ENCODE results near the gene SATB1.

SATB1 gene

GRCh38 chr3:18405141-18405540 is 20.0 kb downstream of the SATB1 start:
- no peak for ATAC-seq
- no peak for TF ChIP-seq ZNF8 (CRISPR knock-in tag; IDR thresholded peaks at IDR 0.05)
- no peak for TF ChIP-seq TSHZ2 (CRISPR knock-in tag; IDR thresholded peaks at IDR 0.05)
- no peak for TF ChIP-seq BACH2 (CRISPR knock-in tag; IDR thresholded peaks at IDR 0.05; ENCODE audit: borderline replicate concordance)

GRCh38 chr3:18403061-18403460 is 22.1 kb downstream of the SATB1 start:
- no peak for ATAC-seq
- TF ChIP-seq OSR1 (CRISPR knock-in tag; IDR thresholded peaks at IDR 0.05) (no peak), SNAI2 (CRISPR knock-in tag; IDR thresholded peaks at IDR 0.05) (no peak), TSHZ2 (CRISPR knock-in tag; IDR thresholded peaks at IDR 0.05) (no peak)

- no peak for TF ChIP-seq TOX (CRISPR knock-in tag; IDR thresholded peaks at IDR 0.05; ENCODE audit: borderline replicate concordance)
- TF ChIP-seq CSDC2 (CRISPR knock-in tag; IDR thresholded peaks at IDR 0.05) = no peak
- ATAC-seq = no peak
Measured at GRCh38 chr3:18402239-18402799, 22.8 kb downstream of the SATB1 start.

GRCh38 chr3:18401300-18401961 is 23.7 kb downstream of the SATB1 start:
- ATAC-seq = no peak
- TF ChIP-seq ZFP3 (CRISPR knock-in tag; IDR thresholded peaks at IDR 0.05) (no peak), ZC3H10 (CRISPR knock-in tag; IDR thresholded peaks at IDR 0.05) (no peak), ZNF8 (CRISPR knock-in tag; IDR thresholded peaks at IDR 0.05) (no peak)

GRCh38 chr3:18398448-18398847 is 26.7 kb downstream of the SATB1 start:
- ATAC-seq = no peak

More at GRCh38 chr3:18398448-18398847, 26.7 kb downstream of the SATB1 start:
- TF ChIP-seq TSHZ2 (CRISPR knock-in tag; IDR thresholded peaks at IDR 0.05) (no peak), BACH2 (CRISPR knock-in tag; IDR thresholded peaks at IDR 0.05; ENCODE audit: borderline replicate concordance) (no peak), ESRRG (CRISPR knock-in tag; IDR thresholded peaks at IDR 0.05) (no peak), CSRNP3 (CRISPR knock-in tag; IDR thresholded peaks at IDR 0.05) (no peak), PPARA (CRISPR knock-in tag; IDR thresholded peaks at IDR 0.05; ENCODE audit: borderline replicate concordance) (no peak), GLIS3 (CRISPR knock-in tag; IDR thresholded peaks at IDR 0.05) (no peak), POU6F1 (CRISPR knock-in tag; IDR thresholded peaks at IDR 0.05; ENCODE audit: borderline replicate concordance, low read depth) (no peak), ZC3H10 (CRISPR knock-in tag; IDR thresholded peaks at IDR 0.05) (no peak), CSDC2 (CRISPR knock-in tag; IDR thresholded peaks at IDR 0.05) (no peak), TCF4 (CRISPR knock-in tag; IDR thresholded peaks at IDR 0.05; ENCODE audit: borderline replicate concordance) (no peak), ZFP30 (CRISPR knock-in tag; IDR thresholded peaks at IDR 0.05) (no peak), SNAI2 (CRISPR knock-in tag; IDR thresholded peaks at IDR 0.05) (no peak), ZNF565 (CRISPR knock-in tag; conservative IDR thresholded peaks at IDR 0.05; ENCODE audit: low read depth) (no peak), ZFP3 (CRISPR knock-in tag; IDR thresholded peaks at IDR 0.05) (no peak), RARB (CRISPR knock-in tag; IDR thresholded peaks at IDR 0.05) (no peak), CREB5 (CRISPR knock-in tag; IDR thresholded peaks at IDR 0.05; ENCODE audit: low read depth) (no peak)
